RPMI8226 (cell line): ENCODE data around the gene SLC1A4.
A peak's percentile ranks its signal among the peaks of the same experiment; 100 is the strongest.

ENCODE experiments used
- DNase-seq: peaks from one replicate; pipeline ENCODE4 v3.0.0-alpha.2; 2015

The SLC1A4 gene

GRCh38 chr2:65056215-65057053 is 67.2 kb downstream of the SLC1A4 start, which contains the start of gene CEP68:
Gene CEP68, plus strand, starts transcription at chr2:65056416. Its CDS starts 13,029 bp downstream, at chr2:65069445.
- DNase-seq: peak; percentile 98

- DNase-seq: peak; percentile 26
These were observed 67.8 kb downstream of the SLC1A4 start for GRCh38 chr2:65057054-65057375.

GRCh38 chr2:65057391-65058052 is 68.3 kb downstream of the SLC1A4 start:
- peak; percentile 80 for DNase-seq

- DNase-seq: no peak
These were observed 69.9 kb downstream of the SLC1A4 start for GRCh38 chr2:65059071-65059470.

- DNase-seq: no peak
These were observed 72.1 kb downstream of the SLC1A4 start for GRCh38 chr2:65061146-65061909.

DNA sequence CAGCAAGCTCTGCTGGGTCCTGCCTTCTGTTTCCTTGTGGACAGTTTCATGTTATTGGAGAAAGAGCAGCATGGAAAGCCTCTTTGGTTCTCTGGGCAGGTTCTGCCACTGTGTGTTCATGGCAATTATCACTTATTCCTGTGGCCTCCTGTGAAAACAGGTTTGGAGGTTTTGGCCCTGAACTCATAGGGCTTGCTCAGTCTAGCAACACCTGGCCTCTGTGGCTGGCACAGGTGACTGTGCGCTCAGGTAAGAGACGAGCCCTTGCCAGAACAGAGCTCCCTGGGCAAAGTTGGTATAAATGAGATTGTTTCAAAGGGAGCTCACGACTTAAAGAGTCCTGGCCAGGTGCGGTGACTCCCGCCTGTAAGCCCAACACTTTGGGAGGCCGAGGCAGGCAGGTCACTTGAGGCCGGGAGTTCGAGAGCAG is 72.7 kb downstream of the SLC1A4 start:
- DNase-seq: no peak

- no peak for DNase-seq
These were observed 73.9 kb downstream of the SLC1A4 start for GRCh38 chr2:65062843-65063825.

DNA sequence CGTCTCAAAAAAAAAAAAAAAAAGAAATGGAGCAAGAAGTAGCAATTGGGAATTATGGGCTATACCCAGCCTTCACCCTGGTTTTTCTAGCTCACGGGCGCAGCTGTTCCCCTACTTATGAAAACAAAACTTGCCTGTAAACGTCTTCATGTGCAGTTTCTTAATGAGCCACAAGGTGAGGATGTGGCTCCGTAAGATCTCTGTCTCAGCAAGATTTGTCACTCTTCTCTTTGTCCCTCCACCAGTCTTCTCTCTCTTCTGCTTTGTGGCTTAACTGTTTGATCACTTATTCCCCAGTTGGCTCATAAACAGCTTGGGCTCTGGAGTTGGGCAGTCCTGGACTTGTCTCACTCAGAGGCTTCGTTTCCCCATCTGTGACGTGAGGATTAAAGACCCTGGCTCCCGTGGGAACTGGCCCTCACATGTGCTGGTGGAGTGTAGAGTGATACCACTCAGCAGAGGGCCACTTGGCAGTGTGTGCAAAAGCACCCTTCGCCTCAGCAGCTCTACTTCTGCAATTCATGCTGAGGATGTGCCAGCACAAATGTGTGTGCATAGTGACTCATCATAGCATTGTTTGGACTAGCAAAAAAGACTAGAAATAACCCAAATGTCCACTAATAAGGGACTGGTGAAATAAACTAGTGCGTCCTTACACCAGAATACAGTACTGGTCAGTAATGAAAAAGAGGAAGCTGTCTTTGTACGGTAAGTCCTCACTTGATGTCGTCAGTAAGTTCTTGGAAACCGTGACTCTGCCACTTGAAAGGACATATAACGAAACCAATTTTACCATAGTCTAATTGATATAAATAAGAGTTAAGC is 75.7 kb downstream of the SLC1A4 start:
- DNase-seq: peak; percentile 79

- no peak for DNase-seq
These were observed 78.8 kb downstream of the SLC1A4 start for GRCh38 chr2:65067806-65068553.

- DNase-seq: no peak
These were observed 80.2 kb downstream of the SLC1A4 start for GRCh38 chr2:65069439-65069824.

- DNase-seq: no peak
These were observed 81.1 kb downstream of the SLC1A4 start for GRCh38 chr2:65070172-65070830.

GRCh38 chr2:65070856-65071255 is 81.7 kb downstream of the SLC1A4 start:
- no peak for DNase-seq

- peak; percentile 7 for DNase-seq
These were observed 82.4 kb downstream of the SLC1A4 start for GRCh38 chr2:65071499-65072180.

- peak; percentile 68 for DNase-seq
These were observed 83.2 kb downstream of the SLC1A4 start for GRCh38 chr2:65072181-65072970.
